Measurements from ENCODE around the gene CEP128.

CEP128 gene

GRCh38 chr14:80867798-80868197 lies 73.7 kb downstream of the CEP128 start:
- Histone ChIP-seq H3K4me3 (ENCODE audit: low read length) (no peak overlapping the region), H3K4me1 (ENCODE audit: control insufficient read depth, low read length) (peaks cover 12% of the 10 kb centered on the region), H3F3A (ENCODE audit: control insufficient read depth, insufficient read depth) (no peaks in the 10 kb centered on the region), H3K4me2 (ENCODE audit: low read length) (no peak overlapping the region), H4K20me1 (ENCODE audit: control insufficient read depth, insufficient read depth, low read depth, low read length) (no peaks in the 10 kb centered on the region), H3K9me2 (replicated peaks; ENCODE audit: control insufficient read depth, low read length) (no peaks in the 10 kb centered on the region), H3K79me2 (ENCODE audit: control insufficient read depth, low read length) (no peaks in the 10 kb centered on the region), H3K27me3 (ENCODE audit: control insufficient read depth, low read length) (no peaks in the 10 kb centered on the region), H3K36me3 (ENCODE audit: control insufficient read depth, low read length) (peaks cover 3% of the 10 kb centered on the region; the same call in 1 of the 2 replicates), H3K9me3 (ENCODE audit: control insufficient read depth, insufficient read depth, low read length) (no peaks in the 10 kb centered on the region), H3K27ac (ENCODE audit: low read depth, low read length) (no peak overlapping the region)
- TF ChIP-seq CTCF (IDR thresholded peaks at IDR 0.05; ENCODE audit: low read depth, low read length, poor library complexity, severe bottlenecking), result no peak
- TF ChIP-seq EZH2phosphoT487 (IDR thresholded peaks at IDR 0.05; ENCODE audit: borderline replicate concordance, low read length), result no peak

GRCh38 chr14:80867091-80867490 lies 74.4 kb downstream of the CEP128 start:
- no peaks in the 10 kb centered on the region for H3K79me2 ChIP-seq (ENCODE audit: control insufficient read depth, low read length)
- H3K27ac ChIP-seq (ENCODE audit: low read depth, low read length), result no peak overlapping the region
- H3K4me1 ChIP-seq (ENCODE audit: control insufficient read depth, low read length), result peaks cover 12% of the 10 kb centered on the region
- peaks cover 6% of the 10 kb centered on the region; the same call in 1 of the 2 replicates for H3K36me3 ChIP-seq (ENCODE audit: control insufficient read depth, low read length)
- no peak overlapping the region for H3K4me2 ChIP-seq (ENCODE audit: low read length)
- no peaks in the 10 kb centered on the region for H4K20me1 ChIP-seq (ENCODE audit: control insufficient read depth, insufficient read depth, low read depth, low read length)
- H3F3A ChIP-seq (ENCODE audit: control insufficient read depth, insufficient read depth), result no peaks in the 10 kb centered on the region
- no peaks in the 10 kb centered on the region for H3K9me3 ChIP-seq (ENCODE audit: control insufficient read depth, insufficient read depth, low read length)
- H3K4me3 ChIP-seq (ENCODE audit: low read length), result no peak overlapping the region
- H3K9me2 ChIP-seq (replicated peaks; ENCODE audit: control insufficient read depth, low read length), result no peaks in the 10 kb centered on the region
- H3K27me3 ChIP-seq (ENCODE audit: control insufficient read depth, low read length), result no peaks in the 10 kb centered on the region
- TF ChIP-seq CTCF (IDR thresholded peaks at IDR 0.05; ENCODE audit: low read depth, low read length, poor library complexity, severe bottlenecking) (no peak), EZH2phosphoT487 (IDR thresholded peaks at IDR 0.05; ENCODE audit: borderline replicate concordance, low read length) (no peak)

GRCh38 chr14:80865565-80865964 lies 76.0 kb downstream of the CEP128 start:
- TF ChIP-seq CTCF (IDR thresholded peaks at IDR 0.05; ENCODE audit: low read depth, low read length, poor library complexity, severe bottlenecking) (no peak), EZH2phosphoT487 (IDR thresholded peaks at IDR 0.05; ENCODE audit: borderline replicate concordance, low read length) (no peak)
- H4K20me1 ChIP-seq (ENCODE audit: control insufficient read depth, insufficient read depth, low read depth, low read length), result no peaks in the 10 kb centered on the region
- peaks cover 6% of the 10 kb centered on the region for H3K36me3 ChIP-seq (ENCODE audit: control insufficient read depth, low read length)

More at GRCh38 chr14:80865565-80865964, 76.0 kb downstream of the CEP128 start:
- no peak overlapping the region for H3K4me3 ChIP-seq (ENCODE audit: low read length)
- no peaks in the 10 kb centered on the region for H3K79me2 ChIP-seq (ENCODE audit: control insufficient read depth, low read length)
- no peaks in the 10 kb centered on the region for H3K9me2 ChIP-seq (replicated peaks; ENCODE audit: control insufficient read depth, low read length)
- H3K4me1 ChIP-seq (ENCODE audit: control insufficient read depth, low read length), result peaks cover 12% of the 10 kb centered on the region
- no peaks in the 10 kb centered on the region for H3K27me3 ChIP-seq (ENCODE audit: control insufficient read depth, low read length)
- no peaks in the 10 kb centered on the region for H3F3A ChIP-seq (ENCODE audit: control insufficient read depth, insufficient read depth)
- no peak overlapping the region for H3K4me2 ChIP-seq (ENCODE audit: low read length)
- H3K9me3 ChIP-seq (ENCODE audit: control insufficient read depth, insufficient read depth, low read length), result no peaks in the 10 kb centered on the region
- no peak overlapping the region for H3K27ac ChIP-seq (ENCODE audit: low read depth, low read length)
